CD4-positive, alpha-beta memory T cell (primary cell): Measurements from ENCODE around the gene C17orf50. TPM values are rescaled to one million over a fixed set of nuclear protein-coding genes. Genes with fewer than 3 reads are reported as not detected.

Experiments used
- CTCF ChIA-PET: fragments of 350-600 bp; sonication (Branson Sonifier 250); formaldehyde crosslinking; loops from one replicate; lab custom pipeline; 2021; ENCODE audit warnings: inconsistent platforms; ENCODE audit not compliant: partially characterized antibody; lab: Charles Lee
- POLR2A ChIA-PET: fragments of 350-600 bp; sonication (Branson Sonifier 250); formaldehyde crosslinking; loops from one replicate; lab custom pipeline; 2021; ENCODE audit not compliant: partially characterized antibody; lab: Charles Lee
- DNase-seq, 5 donors: peaks; one replicate each; pipeline versions ENCODE4 v3.0.0 to v3.0.0-alpha.2; 2020 to 2022; ENCODE audit warnings: mixed read lengths in 1 of 5
- H3K27ac ChIP-seq: one replicate; pipeline ENCODE4 v1.7.0; 2013; ENCODE audit warnings: low read depth, low read length
- H3K27me3 ChIP-seq: 2 replicates; pipeline ENCODE4 v1.7.0; 2013; ENCODE audit warnings: mild to moderate bottlenecking, low read length, moderate library complexity; ENCODE audit not compliant: insufficient read depth
- H3K36me3 ChIP-seq: 2 replicates; pipeline ENCODE4 v1.7.0; 2013; ENCODE audit warnings: mild to moderate bottlenecking, low read length, moderate library complexity; ENCODE audit not compliant: insufficient read depth
- H3K4me1 ChIP-seq: 2 replicates; pipeline ENCODE4 v1.7.0; 2013; ENCODE audit warnings: mild to moderate bottlenecking, low read length, moderate library complexity; ENCODE audit not compliant: insufficient read depth
- H3K4me3 ChIP-seq, 2 donors: one replicate each; pipeline ENCODE4 v1.7.0; 2013; ENCODE audit warnings: low read length in 2 of 2, mild to moderate bottlenecking in 1 of 2
- H3K9me3 ChIP-seq, 2 donors: one replicate each; pipeline ENCODE4 v1.7.0; 2013; ENCODE audit warnings: low read length in 2 of 2, control low read depth in 1 of 2; ENCODE audit not compliant: control insufficient read depth in 1 of 2
- H3K27ac Mint-ChIP-seq, 7 donors: one replicate each; pipeline ENCODE4 v1.8.0; 2020 to 2021; ENCODE audit warnings: mixed read lengths in 7 of 7, mild to moderate bottlenecking in 6 of 7, inconsistent platforms in 3 of 7, moderate library complexity in 3 of 7
- H3K27me3 Mint-ChIP-seq, 2 donors: one replicate each; pipeline ENCODE4 v1.8.0; 2020 to 2021; ENCODE audit warnings: mixed read lengths in 2 of 2
- H3K36me3 Mint-ChIP-seq, 2 donors: one replicate each; pipeline ENCODE4 v1.8.0; 2020 to 2021; ENCODE audit warnings: mixed read lengths in 2 of 2, inconsistent platforms in 1 of 2, mild to moderate bottlenecking in 1 of 2
- H3K4me1 Mint-ChIP-seq, 4 donors: one replicate each; pipeline ENCODE4 v1.8.0; 2020 to 2021; ENCODE audit warnings: mixed read lengths in 4 of 4, mild to moderate bottlenecking in 1 of 4
- H3K4me3 Mint-ChIP-seq, 8 donors: one replicate each; pipeline ENCODE4 v1.8.0; 2020 to 2021; ENCODE audit warnings: mixed read lengths in 8 of 8, mild to moderate bottlenecking in 7 of 8, moderate library complexity in 6 of 8, inconsistent platforms in 3 of 8
- H3K9me3 Mint-ChIP-seq, 8 donors: one replicate each; pipeline ENCODE4 v1.8.0; 2020 to 2021; ENCODE audit warnings: mixed read lengths in 8 of 8, mild to moderate bottlenecking in 5 of 8, inconsistent platforms in 3 of 8, moderate library complexity in 1 of 8
- intact Hi-C: fragments of 100-400 bp; cut with micrococcal nuclease; formaldehyde crosslinking; loops from one replicate; pipeline ENCODE4 v1.15.1; 2023
- polyA plus RNA-seq, 2 donors: library from polyadenylated mRNA; unstranded; fragments of 300-500 nt; fragmentation: Illumina TruSeq; gene quantifications; one replicate each; pipeline ENCODE4 v1.2.3, GENCODE V29; 2021
- total RNA-seq, 2 experiments: library from RNA; stranded (reverse); gene quantifications; one replicate each; pipeline ENCODE4 v1.2.3, GENCODE V29; 2021

The C17orf50 gene
- total and polyA plus RNA-seq, 4 experiments from 2014 or later, result not detected

DNA sequence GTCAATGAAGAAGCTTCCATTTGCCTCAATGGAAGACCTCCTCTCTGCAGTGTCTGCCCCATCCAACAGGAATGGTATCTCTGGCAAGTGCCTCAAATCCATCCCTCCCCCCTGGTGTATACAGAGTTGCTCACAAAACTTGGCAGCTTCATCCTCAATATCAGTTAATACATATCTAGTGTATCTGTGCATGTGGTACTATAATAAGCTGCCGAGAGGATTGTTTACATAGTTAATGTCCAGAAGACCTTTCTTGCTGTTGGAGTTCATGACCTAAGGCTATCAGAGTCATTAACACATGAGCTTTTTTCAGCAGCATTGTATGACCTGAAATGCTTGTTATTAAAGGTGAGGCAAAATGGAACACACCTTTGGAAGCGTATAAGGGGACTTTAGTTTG is 43.2 kb upstream of the C17orf50 start:
- Mint-ChIP-seq H3K27ac (no peak overlapping the region), H3K9me3 (no peaks in the 10 kb centered on the region), H3K36me3 (peaks cover 42 to 50% of the 10 kb centered on the region in 2 donors), H3K4me1 (no peaks in the 10 kb centered on the region), H3K27me3 (no peaks in the 10 kb centered on the region), H3K4me3 (no peak overlapping the region)
- Histone ChIP-seq H3K4me3 (no peak overlapping the region), H3K4me1 (peaks cover 10% of the 10 kb centered on the region), H3K9me3 (no peaks in the 10 kb centered on the region), H3K27me3 (no peaks in the 10 kb centered on the region), H3K36me3 (peaks cover 38% of the 10 kb centered on the region), H3K27ac (no peak overlapping the region)
- DNase-seq, result no peak
- ChIA-PET CTCF (interaction anchor here (1.7 kb wide), 1 partner anchor 30 kb away, joined by 7 read pairs; no protein-coding TSS in a partner anchor), POLR2A (no interaction called here)
- intact Hi-C loops, result no loop called here

DNA sequence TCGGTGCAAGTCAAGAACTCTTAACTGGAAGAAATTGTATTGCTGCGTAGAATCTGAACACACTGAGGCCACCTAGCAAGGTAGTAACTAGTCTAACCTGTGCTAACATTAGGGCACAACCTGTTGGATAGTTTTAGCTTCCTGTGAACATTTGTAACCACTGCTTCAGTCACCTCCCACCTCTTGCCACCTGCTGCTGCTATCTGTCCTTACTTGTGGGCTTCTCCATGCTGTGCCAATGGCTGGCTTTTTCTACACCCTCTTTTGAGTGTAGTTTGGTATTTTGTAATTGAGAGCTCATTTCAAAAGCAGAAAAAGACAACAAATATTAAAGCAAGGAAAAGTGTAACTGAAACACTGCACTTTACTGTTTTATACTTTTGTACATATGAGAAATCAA is 37.0 kb upstream of the C17orf50 start:
- ChIA-PET POLR2A (no interaction called here), CTCF (interaction anchor here (2.5 kb wide), 1 partner anchor 40 kb away, joined by 9 read pairs; no protein-coding TSS in a partner anchor)
- H3K27ac Mint-ChIP-seq, result no peak overlapping the region
- Histone ChIP-seq H3K9me3 (no peaks in the 10 kb centered on the region), H3K4me3 (no peak overlapping the region), H3K27me3 (no peaks in the 10 kb centered on the region), H3K27ac (no peak overlapping the region), H3K36me3 (peaks cover 37% of the 10 kb centered on the region), H3K4me1 (no peaks in the 10 kb centered on the region)
- no peaks in the 10 kb centered on the region for H3K4me1 Mint-ChIP-seq
- H3K27me3 Mint-ChIP-seq, result no peaks in the 10 kb centered on the region
- DNase-seq, result no peak
- intact Hi-C loops, result loop anchor here (10.0 kb wide), 1 partner anchor 59 kb away; no protein-coding TSS in a partner anchor
- H3K4me3 Mint-ChIP-seq, result no peak overlapping the region
- H3K36me3 Mint-ChIP-seq, result peaks cover 63 to 74% of the 10 kb centered on the region in 2 donors
- no peaks in the 10 kb centered on the region for H3K9me3 Mint-ChIP-seq

DNA sequence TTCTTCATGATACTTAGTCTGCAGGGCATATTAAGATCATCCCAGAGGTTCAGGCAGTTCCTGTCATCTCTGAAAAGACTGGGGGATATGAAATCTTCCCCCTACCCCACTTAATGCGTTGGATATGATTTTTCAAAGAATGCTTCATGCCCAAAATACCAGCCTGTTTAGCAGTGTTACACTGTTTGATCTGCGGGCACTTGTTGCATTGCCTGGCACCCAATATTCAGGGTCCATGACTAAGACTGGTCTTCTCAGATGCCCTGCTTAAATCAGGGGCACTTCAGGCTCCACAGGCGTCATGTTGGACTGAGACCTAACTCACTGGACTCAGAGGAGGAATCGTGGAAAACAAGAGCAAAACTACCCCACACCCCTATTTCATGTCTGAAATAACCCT is 35.6 kb upstream of the C17orf50 start:
- H3K27me3 Mint-ChIP-seq, result no peaks in the 10 kb centered on the region
- Histone ChIP-seq H3K4me3 (no peak overlapping the region), H3K36me3 (peaks cover 37% of the 10 kb centered on the region)

DNA sequence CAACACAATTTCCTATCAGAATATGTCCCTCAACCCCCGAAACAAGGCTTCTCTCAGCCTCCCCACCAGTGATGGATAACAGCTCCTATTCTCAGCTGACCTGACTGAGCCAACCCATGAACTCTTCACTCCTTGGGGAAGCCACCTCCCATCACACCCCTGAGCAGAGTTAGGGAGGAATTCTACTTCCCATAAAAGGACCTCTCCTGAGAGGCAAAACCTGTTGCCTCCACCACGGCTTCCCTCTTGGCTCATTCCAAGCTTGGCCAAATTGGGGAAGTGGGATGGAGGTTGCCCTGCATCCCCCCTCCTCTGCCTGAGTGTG is 34.9 kb upstream of the C17orf50 start:
- Mint-ChIP-seq H3K27ac (no peak overlapping the region), H3K27me3 (no peaks in the 10 kb centered on the region), H3K4me3 (no peak overlapping the region), H3K9me3 (no peaks in the 10 kb centered on the region), H3K4me1 (peaks cover 4 to 18% (median 7%) of the 10 kb centered on the region in 4 donors), H3K36me3 (peaks cover 48 to 68% of the 10 kb centered on the region in 2 donors)
- Histone ChIP-seq H3K27ac (no peak overlapping the region), H3K4me1 (peaks cover 5% of the 10 kb centered on the region), H3K27me3 (no peaks in the 10 kb centered on the region), H3K4me3 (no peak overlapping the region), H3K9me3 (no peaks in the 10 kb centered on the region), H3K36me3 (peaks cover 35% of the 10 kb centered on the region)
- no peak for DNase-seq
- intact Hi-C loops, result loop anchor here (10.0 kb wide), 1 partner anchor 61 kb away; no protein-coding TSS in a partner anchor
- POLR2A ChIA-PET, result no interaction called here
- CTCF ChIA-PET, result interaction anchor here (1.4 kb wide), 1 partner anchor 38 kb away, joined by 3 read pairs; no protein-coding TSS in a partner anchor

More for the DNA sequence above, 35.6 kb upstream of the C17orf50 start:
- peaks cover 0 to 11% (median 2%) of the 10 kb centered on the region in 4 donors for H3K4me1 Mint-ChIP-seq
- H3K36me3 Mint-ChIP-seq, result peaks cover 52 to 68% of the 10 kb centered on the region in 2 donors
- Histone ChIP-seq H3K27me3 (no peaks in the 10 kb centered on the region), H3K27ac (no peak overlapping the region), H3K4me1 (no peaks in the 10 kb centered on the region), H3K9me3 (no peaks in the 10 kb centered on the region)
- peak overlapping the region in 1 of 8 donors; percentile 26 for H3K4me3 Mint-ChIP-seq
- POLR2A ChIA-PET, result no interaction called here
- peak overlapping the region in 3 of 7 donors; percentile 49 to 65 (median 62) for H3K27ac Mint-ChIP-seq
- DNase-seq, result no peak
- CTCF ChIA-PET, result interaction anchor here (1.4 kb wide), 1 partner anchor 38 kb away, joined by 3 read pairs; no protein-coding TSS in a partner anchor
- intact Hi-C loops, result loop anchor here (10.0 kb wide), 1 partner anchor 60 kb away; no protein-coding TSS in a partner anchor
- H3K9me3 Mint-ChIP-seq, result no peaks in the 10 kb centered on the region

DNA sequence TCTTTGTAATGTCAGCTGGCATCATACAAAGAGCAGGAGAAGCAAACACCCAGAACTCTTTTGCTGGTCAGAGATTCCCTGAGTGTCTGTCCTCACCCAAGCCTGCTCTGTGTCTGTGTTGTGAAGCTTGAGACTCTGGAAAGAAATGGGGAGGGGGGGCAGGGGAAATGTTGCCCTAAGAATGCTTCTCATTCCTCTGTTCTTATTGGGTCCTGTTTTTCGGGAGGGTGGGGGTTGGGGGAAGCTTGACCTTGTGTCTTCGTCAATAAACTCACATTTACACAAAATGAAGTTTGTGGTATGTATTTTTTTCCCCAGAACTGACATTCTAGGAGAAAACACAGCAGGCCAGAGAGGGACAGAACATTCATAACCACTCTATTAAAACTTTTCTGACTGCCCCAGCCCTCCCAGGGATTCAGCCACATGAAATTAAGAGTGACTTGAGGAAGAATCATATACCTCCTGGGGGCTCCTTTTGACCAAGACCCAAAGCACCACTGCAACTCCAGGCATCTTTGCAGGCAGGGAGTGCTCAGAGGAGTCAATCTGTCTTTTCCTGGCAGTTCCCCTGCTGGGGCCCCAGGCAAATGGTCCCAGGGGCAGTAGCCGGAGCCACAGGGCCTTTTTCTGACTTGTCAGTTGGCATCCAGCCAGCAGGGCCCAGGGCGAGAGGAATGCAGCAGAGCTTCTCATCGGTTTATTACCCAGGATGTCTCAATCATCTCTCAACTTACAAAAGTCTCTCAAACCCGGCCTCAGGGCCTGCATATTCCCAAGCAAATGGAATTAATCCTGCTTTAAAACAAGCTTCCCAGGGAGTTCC is 34.3 kb upstream of the C17orf50 start:
- H3K4me3 Mint-ChIP-seq, result no peak overlapping the region
- H3K4me1 Mint-ChIP-seq, result peaks cover 9 to 24% (median 12%) of the 10 kb centered on the region in 4 donors
- H3K27me3 ChIP-seq, result no peaks in the 10 kb centered on the region
- H3K9me3 ChIP-seq, result no peaks in the 10 kb centered on the region
- H3K36me3 ChIP-seq, result peaks cover 30% of the 10 kb centered on the region
- intact Hi-C loops, result loop anchor here (10.0 kb wide), 1 partner anchor 62 kb away; no protein-coding TSS in a partner anchor
- no peaks in the 10 kb centered on the region for H3K9me3 Mint-ChIP-seq
- H3K27ac ChIP-seq, result no peak overlapping the region
- H3K4me3 ChIP-seq, result no peak overlapping the region
- H3K27ac Mint-ChIP-seq, result no peak overlapping the region
- H3K36me3 Mint-ChIP-seq, result peaks cover 47 to 63% of the 10 kb centered on the region in 2 donors
- POLR2A ChIA-PET, result no interaction called here
- H3K4me1 ChIP-seq, result peaks cover 11% of the 10 kb centered on the region
- CTCF ChIA-PET, result interaction anchor here (1.4 kb wide), 1 partner anchor 37 kb away, joined by 3 read pairs; no protein-coding TSS in a partner anchor
- H3K27me3 Mint-ChIP-seq, result no peaks in the 10 kb centered on the region
- DNase-seq, result no peak

DNA sequence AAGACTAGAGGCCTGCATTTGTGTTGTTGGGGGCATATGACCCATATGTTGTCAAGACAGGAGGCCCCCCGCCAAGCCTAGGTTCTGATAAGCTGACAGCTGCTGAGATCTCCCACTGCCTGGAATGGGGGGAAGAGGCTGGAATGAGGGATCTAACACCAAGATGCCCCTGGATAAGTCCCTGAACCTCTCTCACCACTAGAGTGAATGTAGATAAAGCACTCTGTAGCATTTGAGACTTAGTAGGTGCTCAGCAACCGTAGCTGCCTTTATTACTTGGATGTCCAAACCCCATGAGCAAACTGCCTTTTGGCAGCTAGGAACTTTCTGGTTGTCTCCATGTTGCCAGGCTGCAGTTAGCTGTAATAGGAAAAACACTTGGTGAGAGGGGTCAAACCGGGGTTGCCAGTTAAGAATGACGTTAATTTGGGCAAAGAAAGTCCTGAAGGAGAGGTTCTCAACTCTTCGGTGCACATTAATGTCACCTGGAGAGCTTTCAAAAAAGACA is 33.7 kb upstream of the C17orf50 start:
- intact Hi-C loops, result loop anchor here (10.0 kb wide), 1 partner anchor 62 kb away; no protein-coding TSS in a partner anchor
- Mint-ChIP-seq H3K4me1 (peaks cover 9 to 24% (median 12%) of the 10 kb centered on the region in 4 donors), H3K27ac (no peak overlapping the region), H3K36me3 (peaks cover 43 to 57% of the 10 kb centered on the region in 2 donors), H3K9me3 (no peaks in the 10 kb centered on the region), H3K4me3 (no peak overlapping the region), H3K27me3 (no peaks in the 10 kb centered on the region)
- ChIA-PET CTCF (interaction anchor here (1.2 kb wide), 1 partner anchor 20 kb away, joined by 4 read pairs; no protein-coding TSS in a partner anchor), POLR2A (no interaction called here)
- peaks cover 27% of the 10 kb centered on the region for H3K36me3 ChIP-seq
- H3K4me3 ChIP-seq, result no peak overlapping the region
- peaks cover 12% of the 10 kb centered on the region for H3K4me1 ChIP-seq
- H3K9me3 ChIP-seq, result no peaks in the 10 kb centered on the region
- no peak for DNase-seq
- H3K27ac ChIP-seq, result no peak overlapping the region
- H3K27me3 ChIP-seq, result no peaks in the 10 kb centered on the region

DNA sequence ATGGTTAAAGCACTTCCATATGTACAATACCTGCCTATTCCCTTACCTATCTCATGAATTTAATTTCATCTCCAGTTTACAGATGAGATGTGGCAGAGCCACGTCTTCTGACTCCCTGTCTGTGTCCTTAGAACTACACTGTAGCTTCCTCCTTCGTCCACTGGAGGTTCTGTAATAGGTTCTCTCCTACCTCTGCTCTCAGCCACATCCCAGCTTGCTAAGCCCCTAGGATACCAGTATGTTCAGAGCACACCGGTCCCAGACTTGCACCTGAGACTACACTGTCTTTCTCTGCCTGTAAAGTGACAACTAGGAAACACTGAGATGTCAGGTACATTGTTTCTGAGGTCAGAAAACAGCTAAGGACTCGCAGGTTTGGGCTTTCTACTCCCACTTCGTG is 33.1 kb upstream of the C17orf50 start:
- Mint-ChIP-seq H3K4me3 (no peak overlapping the region), H3K27me3 (no peaks in the 10 kb centered on the region), H3K9me3 (no peaks in the 10 kb centered on the region), H3K36me3 (peaks cover 43 to 54% of the 10 kb centered on the region in 2 donors), H3K4me1 (peaks cover 9 to 30% (median 15%) of the 10 kb centered on the region in 4 donors), H3K27ac (peak overlapping the region in 2 of 7 donors; percentile 14 to 40)
- no peak overlapping the region for H3K4me3 ChIP-seq
- no peaks in the 10 kb centered on the region for H3K9me3 ChIP-seq
- CTCF ChIA-PET, result interaction anchor here (1.2 kb wide), 1 partner anchor 20 kb away, joined by 4 read pairs; no protein-coding TSS in a partner anchor
- intact Hi-C loops, result loop anchor here (10.0 kb wide), 1 partner anchor 63 kb away; no protein-coding TSS in a partner anchor
- no peak overlapping the region for H3K27ac ChIP-seq
- H3K4me1 ChIP-seq, result peaks cover 12% of the 10 kb centered on the region
- no peak for DNase-seq
- no peaks in the 10 kb centered on the region for H3K27me3 ChIP-seq
- POLR2A ChIA-PET, result no interaction called here
- H3K36me3 ChIP-seq, result peaks cover 27% of the 10 kb centered on the region
